WERI-Rb-1 (cell line): Measurements from ENCODE around the gene FARP2.

Source experiments
- DNase-seq: peaks from one replicate; pipeline ENCODE4 v3.0.0-alpha.2; 2020
- H3K27ac ChIP-seq: fragments of 250-450 bp; sonication (Bioruptor Pico); 2 replicates; pipeline ENCODE4 v1.5.1; 2020; ENCODE audit warnings: mild to moderate bottlenecking, moderate library complexity
- H3K27me3 ChIP-seq: fragments of 250-450 bp; sonication (Bioruptor Pico); 2 replicates; pipeline ENCODE4 v1.5.1; 2021; ENCODE audit warnings: mild to moderate bottlenecking, low read depth, moderate library complexity; ENCODE audit not compliant: insufficient read depth, severe bottlenecking
- H3K36me3 ChIP-seq: fragments of 250-450 bp; sonication (Bioruptor Pico); 2 replicates; pipeline ENCODE4 v1.5.1; 2020; ENCODE audit warnings: mild to moderate bottlenecking, moderate library complexity
- H3K4me3 ChIP-seq: 2 replicates; pipeline ENCODE4 v1.5.1; 2011; ENCODE audit warnings: low read depth, mild to moderate bottlenecking, control low read depth, low read length
- H3K9me3 ChIP-seq: fragments of 250-450 bp; sonication (Bioruptor Pico); 2 replicates; pipeline ENCODE4 v1.5.1; 2021; ENCODE audit warnings: mild to moderate bottlenecking, moderate library complexity; ENCODE audit not compliant: severe bottlenecking
- TF ChIP-seq, protein P1 (sequence below): IDR thresholded peaks from 2 replicates; pipeline ENCODE4 v1.5.1; 2011; ENCODE audit warnings: low read depth, mild to moderate bottlenecking, control low read depth, inconsistent platforms, low read length

The FARP2 gene

DNA sequence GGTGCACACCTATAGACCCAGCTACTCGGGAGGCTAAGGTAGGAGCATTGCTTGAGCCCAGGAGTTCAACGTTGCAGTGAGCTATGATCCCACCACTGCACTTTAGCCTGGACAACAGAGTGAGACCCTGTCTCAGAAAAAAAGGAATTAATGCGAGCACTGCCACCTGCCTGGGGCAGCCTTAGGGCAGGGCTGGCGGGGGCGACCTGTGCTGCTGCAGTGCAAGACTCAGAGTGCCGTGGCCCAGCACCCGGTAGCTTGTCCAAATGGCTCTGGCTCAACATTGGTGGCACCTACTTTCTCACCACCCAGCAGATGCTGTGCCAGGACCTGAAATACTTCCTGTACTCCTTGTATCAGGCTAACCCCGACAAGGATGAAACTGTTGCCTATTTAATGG is 122.1 kb downstream of the FARP2 start:
- DNase-seq: no peak
- no peaks in the 10 kb centered on the region for H3K9me3 ChIP-seq
- H3K27ac ChIP-seq: no peak overlapping the region
- H3K27me3 ChIP-seq: no peaks in the 10 kb centered on the region
- H3K36me3 ChIP-seq: peaks cover 27% of the 10 kb centered on the region
- no peak overlapping the region for H3K4me3 ChIP-seq
- TF ChIP-seq, protein P1, sequence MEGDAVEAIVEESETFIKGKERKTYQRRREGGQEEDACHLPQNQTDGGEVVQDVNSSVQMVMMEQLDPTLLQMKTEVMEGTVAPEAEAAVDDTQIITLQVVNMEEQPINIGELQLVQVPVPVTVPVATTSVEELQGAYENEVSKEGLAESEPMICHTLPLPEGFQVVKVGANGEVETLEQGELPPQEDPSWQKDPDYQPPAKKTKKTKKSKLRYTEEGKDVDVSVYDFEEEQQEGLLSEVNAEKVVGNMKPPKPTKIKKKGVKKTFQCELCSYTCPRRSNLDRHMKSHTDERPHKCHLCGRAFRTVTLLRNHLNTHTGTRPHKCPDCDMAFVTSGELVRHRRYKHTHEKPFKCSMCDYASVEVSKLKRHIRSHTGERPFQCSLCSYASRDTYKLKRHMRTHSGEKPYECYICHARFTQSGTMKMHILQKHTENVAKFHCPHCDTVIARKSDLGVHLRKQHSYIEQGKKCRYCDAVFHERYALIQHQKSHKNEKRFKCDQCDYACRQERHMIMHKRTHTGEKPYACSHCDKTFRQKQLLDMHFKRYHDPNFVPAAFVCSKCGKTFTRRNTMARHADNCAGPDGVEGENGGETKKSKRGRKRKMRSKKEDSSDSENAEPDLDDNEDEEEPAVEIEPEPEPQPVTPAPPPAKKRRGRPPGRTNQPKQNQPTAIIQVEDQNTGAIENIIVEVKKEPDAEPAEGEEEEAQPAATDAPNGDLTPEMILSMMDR: no peak

DNA sequence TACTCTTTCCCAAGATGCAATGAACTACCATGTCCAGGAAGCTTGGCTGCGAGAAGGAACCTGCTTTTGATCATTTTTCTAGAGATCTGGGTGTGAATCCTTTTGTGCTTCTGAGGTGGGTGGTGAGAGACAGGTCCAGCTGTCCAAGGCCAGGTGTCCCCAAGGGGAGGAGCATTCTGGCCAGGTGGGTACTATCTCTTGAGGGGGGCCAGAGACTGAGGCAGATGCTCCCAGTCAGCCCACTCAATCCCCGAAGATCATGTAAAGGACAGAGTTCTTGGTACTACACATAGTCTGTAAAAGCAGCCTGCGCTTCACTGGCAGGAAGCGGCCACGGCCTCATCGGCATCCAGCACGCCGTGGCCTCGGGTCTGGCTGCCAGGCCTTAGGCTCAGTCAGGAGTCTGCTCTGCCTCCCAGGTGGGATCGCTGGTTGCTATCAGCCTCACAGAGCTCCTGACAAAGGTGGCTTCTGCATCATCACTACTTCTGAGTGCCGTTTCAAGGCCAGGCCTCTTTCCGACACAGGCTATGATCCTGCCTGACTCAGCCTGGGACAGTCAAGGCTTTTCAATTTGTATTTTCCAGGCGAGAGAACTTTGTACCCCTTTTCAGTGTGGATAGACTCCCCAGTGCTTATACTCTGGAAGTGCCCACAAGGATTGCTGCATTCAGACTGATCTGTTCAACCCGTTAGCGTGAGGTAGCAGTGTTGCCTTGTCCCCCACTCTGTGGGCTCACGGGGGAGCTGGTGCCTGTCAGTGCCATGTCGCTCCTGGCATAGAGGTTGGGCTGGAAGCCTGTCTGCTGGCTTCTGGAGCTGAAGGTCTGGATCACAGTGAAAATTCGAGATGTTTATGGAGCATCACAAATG is 123.2 kb downstream of the FARP2 start:
- TF ChIP-seq, protein P1: no peak
- Histone ChIP-seq H3K36me3 (peaks cover 37% of the 10 kb centered on the region), H3K9me3 (no peaks in the 10 kb centered on the region), H3K27ac (no peak overlapping the region), H3K4me3 (no peak overlapping the region), H3K27me3 (no peaks in the 10 kb centered on the region)
- DNase-seq: no peak

DNA sequence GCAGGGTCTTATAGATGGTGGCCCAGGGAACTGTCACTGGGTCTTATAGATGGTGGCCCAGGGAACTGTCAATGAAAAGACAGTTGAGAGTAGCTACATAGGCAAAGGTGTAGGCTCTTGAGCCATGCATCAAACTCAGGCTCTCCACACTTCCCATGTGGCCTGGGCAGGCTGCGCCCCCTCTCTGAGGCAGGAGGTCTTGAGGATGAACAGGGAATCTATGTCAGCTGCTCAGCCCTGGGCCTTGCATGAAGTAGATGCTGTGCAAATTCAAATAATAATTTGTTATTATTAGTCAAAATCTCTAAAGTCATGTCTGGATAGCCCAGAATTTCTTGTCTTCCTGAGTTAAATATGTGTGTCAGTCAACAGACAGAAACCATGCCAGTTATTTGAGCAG is 125.6 kb downstream of the FARP2 start:
- no peak overlapping the region for H3K4me3 ChIP-seq
- H3K27ac ChIP-seq: peak overlapping the region; percentile 61
- DNase-seq: no peak
- H3K36me3 ChIP-seq: peaks cover 40% of the 10 kb centered on the region
- H3K27me3 ChIP-seq: no peaks in the 10 kb centered on the region
- TF ChIP-seq, protein P1: peak; percentile 21; the same call in 1 of the 2 replicates
- H3K9me3 ChIP-seq: no peaks in the 10 kb centered on the region

DNA sequence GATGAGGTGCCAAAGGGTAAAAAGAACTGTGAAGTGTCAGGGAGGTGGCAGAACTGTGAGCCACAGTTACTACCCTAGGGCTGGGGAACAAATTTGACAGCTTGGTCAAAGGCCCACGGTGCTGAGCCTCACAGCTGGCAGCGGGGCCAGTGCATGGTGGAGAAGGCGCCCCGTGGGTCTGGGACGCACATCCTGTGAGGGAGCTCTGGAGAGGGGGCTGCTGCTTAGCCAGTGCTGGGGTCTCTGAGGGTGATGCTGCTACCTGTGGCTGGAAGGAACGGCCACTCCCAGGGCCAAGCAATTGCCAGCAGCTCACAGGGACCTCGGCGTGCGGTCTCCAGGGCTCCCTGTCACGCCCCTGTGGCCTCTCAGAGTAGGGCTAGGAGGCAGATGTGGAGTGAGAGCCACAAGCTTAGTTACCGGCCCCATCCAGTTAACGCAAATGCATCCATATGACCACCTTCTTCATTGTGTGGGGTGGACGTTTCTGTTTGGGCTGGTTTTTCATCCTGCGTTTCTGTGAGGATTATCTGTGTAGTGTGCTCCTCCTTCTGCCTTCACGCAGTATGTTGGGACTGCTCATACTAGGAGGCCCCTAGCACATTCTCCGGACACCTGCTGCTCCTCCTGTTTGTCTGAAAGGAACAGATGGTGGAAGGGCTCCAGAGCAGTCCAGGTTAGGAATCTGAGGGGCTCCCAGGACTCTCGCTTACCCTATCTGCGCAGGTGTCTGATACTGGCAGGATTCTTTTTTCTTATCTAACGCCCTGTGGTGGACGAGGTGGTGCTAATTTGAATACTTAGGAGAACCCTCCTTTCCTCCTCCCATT is 126.3 kb downstream of the FARP2 start:
- DNase-seq: peak; percentile 78
- no peaks in the 10 kb centered on the region for H3K27me3 ChIP-seq
- no peak overlapping the region for H3K4me3 ChIP-seq
- peak overlapping the region; percentile 61 for H3K27ac ChIP-seq
- TF ChIP-seq, protein P1: no peak
- H3K36me3 ChIP-seq: peaks cover 44% of the 10 kb centered on the region
- H3K9me3 ChIP-seq: no peaks in the 10 kb centered on the region

DNA sequence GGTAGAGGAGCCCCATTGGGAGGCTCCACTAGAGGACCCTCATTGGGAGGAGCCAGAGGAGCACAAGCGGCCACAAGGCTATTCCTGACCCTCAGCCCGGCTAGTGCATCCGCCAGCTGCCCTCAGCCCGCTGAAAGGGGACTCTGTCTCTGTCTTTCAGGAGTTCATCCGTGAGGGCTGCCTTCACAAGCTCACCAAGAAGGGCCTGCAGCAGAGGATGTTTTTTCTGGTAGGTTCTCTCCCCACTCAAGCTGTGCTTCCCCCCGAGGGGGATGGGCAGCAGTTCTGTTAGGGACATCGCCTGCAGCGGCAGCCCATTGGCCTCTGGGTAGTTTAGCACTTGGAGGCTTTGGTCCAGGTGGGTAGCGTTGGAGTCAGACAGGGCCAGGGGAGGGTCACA is 127.2 kb downstream of the FARP2 start:
- Histone ChIP-seq H3K27me3 (no peaks in the 10 kb centered on the region), H3K9me3 (no peaks in the 10 kb centered on the region), H3K27ac (peak overlapping the region; percentile 61), H3K36me3 (peaks cover 35% of the 10 kb centered on the region), H3K4me3 (no peak overlapping the region)
- TF ChIP-seq, protein P1: no peak
- DNase-seq: no peak
